TTC549 (cell line): ENCODE results near the gene ZCCHC7.
"Not testable (repeated sequence)": the region's sequence is repeated elsewhere in the genome, so short reads cannot be mapped to it uniquely, and the experiment has no call there.

ENCODE experiments used
- FAIRE-seq: peaks from 2 replicates; lab custom pipeline; 2012; peaks lifted over from hg19 to GRCh38; lab: Jason Lieb, UNC

Gene ZCCHC7

GRCh38 chr9:37295796-37296195, 175.4 kb downstream of the ZCCHC7 start:
- no peak for FAIRE-seq

DNA sequence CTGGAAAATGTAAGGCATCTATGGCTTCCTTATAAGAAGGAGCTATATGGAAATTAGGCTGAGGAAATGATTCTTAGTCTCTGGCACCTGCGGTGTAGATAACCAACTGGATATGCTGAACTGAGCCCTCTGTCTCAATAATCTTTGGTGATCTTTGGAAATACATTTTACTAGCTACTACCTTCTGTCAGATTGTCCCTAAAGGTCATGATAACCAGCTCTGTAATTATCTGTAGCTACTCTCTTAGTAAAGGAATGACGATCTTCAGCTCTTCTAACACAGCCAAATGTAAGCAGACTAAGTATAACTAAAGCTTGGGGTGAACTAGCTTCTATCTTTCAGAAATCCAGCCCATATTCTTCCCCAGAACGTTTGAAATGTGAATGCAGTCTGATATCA, 177.2 kb downstream of the ZCCHC7 start:
- FAIRE-seq, result no peak

- no peak for FAIRE-seq
Measured at GRCh38 chr9:37300620-37301019, 180.2 kb downstream of the ZCCHC7 start.

GRCh38 chr9:37301042-37301853, 180.9 kb downstream of the ZCCHC7 start:
- FAIRE-seq, result no peak

- FAIRE-seq, result no peak
Measured at GRCh38 chr9:37301854-37302172, 181.4 kb downstream of the ZCCHC7 start.

- FAIRE-seq, result no peak
Measured at GRCh38 chr9:37302277-37302676, 181.9 kb downstream of the ZCCHC7 start.

GRCh38 chr9:37303272-37303671, 182.9 kb downstream of the ZCCHC7 start:
- not testable (repeated sequence) for FAIRE-seq

DNA sequence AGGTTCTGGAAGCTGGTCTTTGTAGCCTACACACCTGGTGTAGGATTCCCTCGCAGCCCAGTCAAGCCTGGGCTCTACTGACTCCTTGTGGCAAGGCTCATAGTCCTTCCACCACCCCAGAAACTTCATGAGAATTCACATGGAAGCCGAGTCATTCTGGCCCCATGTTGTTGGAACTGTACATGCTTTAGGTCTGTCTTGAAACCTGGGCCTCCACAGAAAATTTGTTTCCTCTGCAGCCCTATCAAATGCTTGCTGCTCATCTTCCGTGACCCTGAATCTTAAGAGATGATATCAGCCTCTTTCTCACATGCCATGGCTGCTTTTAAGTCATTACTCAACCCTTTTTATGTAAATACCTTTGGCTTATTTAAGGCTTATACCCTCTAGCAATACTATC, 188.8 kb downstream of the ZCCHC7 start:
- no peak for FAIRE-seq

DNA sequence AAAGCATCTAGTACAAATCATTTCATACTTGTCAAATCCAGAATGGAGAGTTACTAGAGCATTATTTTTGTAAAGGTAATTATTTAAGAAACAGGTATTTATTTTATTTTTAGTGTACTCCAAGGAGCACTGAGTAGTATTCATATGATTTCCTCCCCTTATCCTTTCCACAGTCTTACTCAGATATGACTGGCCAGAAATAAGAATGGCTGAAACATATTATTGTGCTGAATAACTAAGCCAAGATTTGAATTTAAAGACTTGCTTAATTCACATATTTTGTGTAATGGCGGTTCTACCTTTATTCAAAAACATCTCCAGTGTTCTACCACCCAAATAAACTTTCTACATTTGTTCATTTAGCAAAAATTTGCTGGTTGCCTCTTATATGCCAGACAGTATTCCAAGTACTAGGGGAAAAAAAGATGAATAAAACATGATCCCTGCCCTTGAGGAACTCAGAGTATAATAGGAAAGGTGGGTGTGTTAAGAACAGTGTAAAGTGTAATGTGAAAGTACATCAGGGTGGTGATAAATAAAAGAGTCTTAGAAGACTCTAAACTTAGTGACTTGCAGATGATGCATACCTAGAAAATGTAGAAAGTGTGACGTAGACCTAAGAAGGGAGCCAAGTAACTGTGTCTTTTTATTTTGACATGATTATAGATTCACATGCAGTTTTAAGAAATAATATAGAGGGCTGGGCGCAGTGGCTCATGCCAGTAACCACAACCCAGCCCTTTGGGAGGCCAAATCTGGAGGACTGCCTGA, 191.7 kb downstream of the ZCCHC7 start:
- FAIRE-seq, result no peak

- FAIRE-seq, result no peak
Measured at GRCh38 chr9:37324261-37324683, 203.9 kb downstream of the ZCCHC7 start.

- FAIRE-seq, result no peak
Measured at GRCh38 chr9:37324691-37325490, 204.5 kb downstream of the ZCCHC7 start.

DNA sequence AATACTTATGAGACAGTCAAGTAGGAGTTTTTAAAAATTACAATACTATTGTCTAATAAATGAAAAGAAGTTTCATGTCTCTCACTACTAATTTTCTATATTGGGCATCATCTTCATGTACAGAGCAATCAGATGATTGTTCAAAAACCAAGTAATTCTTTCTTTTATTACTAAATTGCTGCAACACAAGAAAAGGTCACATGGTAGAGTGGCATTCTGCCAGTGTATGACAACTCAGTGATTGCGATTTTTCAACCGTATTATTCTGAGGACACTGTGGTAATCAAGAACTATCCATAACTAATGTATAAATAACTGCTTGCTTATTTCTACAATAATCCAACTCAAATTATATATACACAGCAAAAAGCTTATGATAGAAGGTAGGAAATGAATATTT, 205.4 kb downstream of the ZCCHC7 start:
- no peak for FAIRE-seq

GRCh38 chr9:37327553-37327952, 207.2 kb downstream of the ZCCHC7 start:
- FAIRE-seq, result no peak

DNA sequence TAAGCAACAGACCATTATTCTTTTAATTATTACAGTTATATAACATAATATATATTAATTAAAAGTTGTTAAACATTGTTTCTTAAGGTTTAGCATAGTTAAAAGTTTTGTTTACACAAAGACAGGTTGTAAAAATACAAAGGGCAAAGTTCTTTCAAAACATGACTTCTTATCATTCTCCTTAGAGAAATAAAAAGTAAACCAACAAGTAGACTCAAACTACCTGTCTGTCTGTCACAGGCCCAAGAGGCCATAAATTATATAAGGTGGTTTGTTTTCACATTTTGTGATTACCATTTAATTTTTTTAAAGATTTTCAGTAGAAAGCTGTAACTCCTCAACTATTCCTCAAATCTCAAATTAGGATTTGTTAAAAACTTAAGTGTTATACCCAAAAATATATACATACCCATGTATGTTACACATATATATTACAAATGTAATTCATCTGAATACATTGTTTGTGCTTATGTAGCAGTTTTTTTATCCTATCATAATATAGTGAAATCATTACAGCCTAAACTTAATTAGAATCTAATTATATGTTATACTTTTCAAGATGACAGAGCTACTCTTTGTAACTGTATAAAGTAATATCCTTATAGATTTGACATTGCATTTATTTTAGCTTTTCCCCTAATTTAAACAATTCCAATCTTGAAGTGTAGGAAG, 208.3 kb downstream of the ZCCHC7 start:
- no peak for FAIRE-seq

DNA sequence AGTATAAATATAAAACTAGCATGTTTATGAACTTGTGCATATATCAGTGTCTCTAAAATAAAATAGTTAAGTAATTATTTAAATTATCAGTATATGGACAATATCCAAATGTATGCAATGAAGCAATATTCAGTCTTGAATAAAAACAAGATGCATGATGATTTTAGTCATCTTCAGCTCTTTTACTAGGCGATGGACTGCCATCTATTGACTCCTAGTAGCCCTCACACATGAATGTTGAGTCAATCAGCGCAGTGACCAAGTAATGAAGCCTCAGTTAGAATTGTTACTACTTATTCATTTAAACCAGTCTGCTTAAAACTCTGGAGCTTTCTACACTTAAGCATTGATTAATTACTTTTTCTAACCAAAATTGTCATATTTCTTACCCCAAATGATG, 209.2 kb downstream of the ZCCHC7 start:
- peak; percentile 82 for FAIRE-seq

- FAIRE-seq, result no peak
Measured at GRCh38 chr9:37331871-37332270, 211.5 kb downstream of the ZCCHC7 start.

DNA sequence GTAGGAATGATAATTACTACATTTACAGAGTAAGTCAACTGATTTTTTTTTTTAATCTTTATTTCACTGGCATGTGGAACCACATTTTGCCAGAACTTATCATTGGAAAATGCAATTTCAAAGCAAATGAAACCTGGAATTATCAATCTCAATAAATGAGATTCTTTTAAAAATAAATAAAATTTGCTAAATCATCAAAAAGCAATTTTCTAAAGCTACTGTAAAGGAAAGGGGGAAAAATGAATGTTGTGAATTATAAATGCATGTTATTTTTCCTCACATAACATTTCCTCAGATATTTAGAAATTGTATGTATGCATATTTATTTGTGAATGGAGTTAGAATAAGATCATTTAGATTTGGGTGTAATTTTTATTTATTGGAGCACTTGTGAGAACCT, 212.2 kb downstream of the ZCCHC7 start:
- no peak for FAIRE-seq

GRCh38 chr9:37333288-37333687, 212.9 kb downstream of the ZCCHC7 start:
- FAIRE-seq, result no peak

- no peak for FAIRE-seq
Measured at GRCh38 chr9:37335238-37335637, 214.9 kb downstream of the ZCCHC7 start.

- FAIRE-seq, result no peak
Measured at GRCh38 chr9:37336150-37336549, 215.8 kb downstream of the ZCCHC7 start.

DNA sequence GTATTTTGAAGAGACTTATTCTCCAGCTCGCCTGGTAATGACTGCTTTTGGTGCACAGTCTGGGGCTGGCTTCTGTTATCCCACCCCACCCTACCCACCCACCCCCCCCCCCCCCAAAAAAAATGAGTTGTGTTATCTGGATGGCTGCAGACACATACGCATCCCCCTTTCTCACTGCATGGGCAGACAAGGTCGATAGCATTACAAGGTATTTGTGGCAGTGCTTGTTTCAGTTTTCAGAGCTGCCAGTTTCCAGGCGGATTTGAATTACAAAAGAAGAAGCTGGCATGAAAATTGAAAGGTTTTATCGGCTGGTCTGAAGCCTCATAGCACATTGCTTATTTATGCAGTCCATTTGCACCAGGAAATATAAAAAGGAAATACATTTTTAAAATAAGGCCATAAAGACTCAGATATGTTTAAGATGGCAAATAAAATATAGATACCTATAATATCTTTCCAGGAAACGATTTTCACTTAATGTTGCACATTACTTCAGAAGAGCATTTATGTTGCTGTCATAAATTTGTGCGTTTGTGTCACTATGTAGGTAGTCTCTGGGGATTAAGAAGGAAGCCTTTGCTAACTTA, 217.0 kb downstream of the ZCCHC7 start:
- no peak for FAIRE-seq

- no peak for FAIRE-seq
Measured at GRCh38 chr9:37338218-37338617, 217.8 kb downstream of the ZCCHC7 start.
